GM21576 (cell line): Measurements from ENCODE around the gene IL1RN.
"Not testable (repeated sequence)": the region's sequence is repeated elsewhere in the genome, so short reads cannot be mapped to it uniquely, and the experiment has no call there.

Experiments
- ATAC-seq: cut with Tn5 transposase; IDR thresholded peaks from one replicate; pipeline ENCODE4 v1.9.1; 2021; ENCODE audit warnings: mild to moderate bottlenecking, moderate library complexity; ENCODE audit not compliant: unreplicated experiment

IL1RN gene

GRCh38 chr2:113126845-113127645 is at the start of gene IL1RN:
Gene IL1RN, plus strand, starts transcription at chr2:113127598. Its CDS starts 27 bp downstream, at chr2:113127625.
- no peak for ATAC-seq

GRCh38 chr2:113077921-113078320 is 49.5 kb upstream of the IL1RN start:
- ATAC-seq = no peak

GRCh38 chr2:113078350-113078839 is 49.0 kb upstream of the IL1RN start:
- ATAC-seq = no peak

GRCh38 chr2:113079131-113079530 is 48.3 kb upstream of the IL1RN start:
- ATAC-seq = no peak

GRCh38 chr2:113080134-113080533 is 47.3 kb upstream of the IL1RN start:
- no peak for ATAC-seq

GRCh38 chr2:113081488-113082210 is 45.7 kb upstream of the IL1RN start:
- no peak for ATAC-seq

GRCh38 chr2:113083296-113083695 is 44.1 kb upstream of the IL1RN start:
- no peak for ATAC-seq

GRCh38 chr2:113084249-113085000 is 43.0 kb upstream of the IL1RN start:
- ATAC-seq = no peak

GRCh38 chr2:113085542-113085941 is 41.9 kb upstream of the IL1RN start:
- ATAC-seq = no peak

GRCh38 chr2:113088213-113088992 is 39.0 kb upstream of the IL1RN start:
- no peak for ATAC-seq

- no peak for ATAC-seq
These were observed 37.5 kb upstream of the IL1RN start for GRCh38 chr2:113089916-113090315.

GRCh38 chr2:113091231-113091896 is 36.0 kb upstream of the IL1RN start:
- no peak for ATAC-seq

- ATAC-seq = no peak
These were observed 34.4 kb upstream of the IL1RN start for GRCh38 chr2:113092864-113093612.

GRCh38 chr2:113093613-113093977 is 33.8 kb upstream of the IL1RN start:
- ATAC-seq = no peak

GRCh38 chr2:113096306-113096705 is 31.1 kb upstream of the IL1RN start:
- ATAC-seq = not testable (repeated sequence)

GRCh38 chr2:113096842-113097618 is 30.4 kb upstream of the IL1RN start:
- ATAC-seq = not testable (repeated sequence)

- no peak for ATAC-seq
These were observed 29.4 kb upstream of the IL1RN start for GRCh38 chr2:113098041-113098440.

- ATAC-seq = no peak
These were observed 28.9 kb upstream of the IL1RN start for GRCh38 chr2:113098532-113098931.

- no peak for ATAC-seq
These were observed 25.3 kb upstream of the IL1RN start for GRCh38 chr2:113102133-113102532.
